ENCODE measurements around the gene GPAM.
A peak's percentile ranks its signal among the peaks of the same experiment; 100 is the strongest.

GPAM gene

GRCh38 chr10:112182784-112183328, 709 bp downstream of the GPAM start:
- peak overlapping the region; percentile 95 for H3K4me3 Mint-ChIP-seq
- DNase-seq: no peak
- peak overlapping the region; percentile 91 for H3K27ac Mint-ChIP-seq
- peaks cover 44% of the 10 kb centered on the region for H3K36me3 Mint-ChIP-seq (ENCODE audit: low read depth)
- peaks cover 6% of the 10 kb centered on the region for H3K9me3 Mint-ChIP-seq
- peaks cover 23% of the 10 kb centered on the region for H3K4me1 Mint-ChIP-seq (ENCODE audit: low read depth)
- peaks cover 8% of the 10 kb centered on the region for H3K27me3 Mint-ChIP-seq

GRCh38 chr10:112177247-112177646, 6.3 kb downstream of the GPAM start:
- DNase-seq: no peak
- Mint-ChIP-seq H3K4me1 (ENCODE audit: low read depth) (peaks cover 5% of the 10 kb centered on the region), H3K27me3 (no peaks in the 10 kb centered on the region), H3K36me3 (ENCODE audit: low read depth) (peaks cover 83% of the 10 kb centered on the region), H3K27ac (no peak overlapping the region), H3K4me3 (no peak overlapping the region), H3K9me3 (no peaks in the 10 kb centered on the region)

GRCh38 chr10:112176543-112176942, 7.0 kb downstream of the GPAM start:
- Mint-ChIP-seq H3K4me1 (ENCODE audit: low read depth) (peaks cover 1% of the 10 kb centered on the region), H3K4me3 (no peak overlapping the region), H3K36me3 (ENCODE audit: low read depth) (peaks cover 88% of the 10 kb centered on the region), H3K27ac (no peak overlapping the region), H3K9me3 (no peaks in the 10 kb centered on the region), H3K27me3 (no peaks in the 10 kb centered on the region)
- no peak for DNase-seq

- H3K36me3 Mint-ChIP-seq (ENCODE audit: low read depth): peaks cover 92% of the 10 kb centered on the region
- DNase-seq: no peak
- no peaks in the 10 kb centered on the region for H3K27me3 Mint-ChIP-seq
- H3K4me3 Mint-ChIP-seq: no peak overlapping the region
- H3K4me1 Mint-ChIP-seq (ENCODE audit: low read depth): no peaks in the 10 kb centered on the region
- no peak overlapping the region for H3K27ac Mint-ChIP-seq
- no peaks in the 10 kb centered on the region for H3K9me3 Mint-ChIP-seq
Observed at GRCh38 chr10:112175409-112175808, 8.2 kb downstream of the GPAM start.

GRCh38 chr10:112173206-112173605, 10.4 kb downstream of the GPAM start:
- Mint-ChIP-seq H3K36me3 (ENCODE audit: low read depth) (peaks cover 91% of the 10 kb centered on the region), H3K4me3 (no peak overlapping the region), H3K4me1 (ENCODE audit: low read depth) (no peaks in the 10 kb centered on the region), H3K27ac (no peak overlapping the region), H3K9me3 (no peaks in the 10 kb centered on the region), H3K27me3 (no peaks in the 10 kb centered on the region)
- no peak for DNase-seq

GRCh38 chr10:112168733-112169132, 14.8 kb downstream of the GPAM start:
- Mint-ChIP-seq H3K36me3 (ENCODE audit: low read depth) (peaks cover 88% of the 10 kb centered on the region), H3K4me3 (no peak overlapping the region), H3K27ac (no peak overlapping the region), H3K9me3 (no peaks in the 10 kb centered on the region), H3K4me1 (ENCODE audit: low read depth) (no peaks in the 10 kb centered on the region), H3K27me3 (no peaks in the 10 kb centered on the region)
- no peak for DNase-seq

GRCh38 chr10:112166800-112167199, 16.8 kb downstream of the GPAM start:
- no peaks in the 10 kb centered on the region for H3K4me1 Mint-ChIP-seq (ENCODE audit: low read depth)
- no peak overlapping the region for H3K27ac Mint-ChIP-seq
- no peak for DNase-seq
- H3K36me3 Mint-ChIP-seq (ENCODE audit: low read depth): peaks cover 86% of the 10 kb centered on the region
- no peaks in the 10 kb centered on the region for H3K27me3 Mint-ChIP-seq
- H3K4me3 Mint-ChIP-seq: no peak overlapping the region
- no peaks in the 10 kb centered on the region for H3K9me3 Mint-ChIP-seq

- Mint-ChIP-seq H3K27ac (no peak overlapping the region), H3K4me1 (ENCODE audit: low read depth) (no peaks in the 10 kb centered on the region), H3K36me3 (ENCODE audit: low read depth) (peaks cover 84% of the 10 kb centered on the region), H3K9me3 (no peaks in the 10 kb centered on the region), H3K27me3 (no peaks in the 10 kb centered on the region), H3K4me3 (no peak overlapping the region)
- DNase-seq: no peak
Observed at GRCh38 chr10:112161757-112162518, 21.6 kb downstream of the GPAM start.

GRCh38 chr10:112160834-112161233, 22.7 kb downstream of the GPAM start:
- no peak overlapping the region for H3K4me3 Mint-ChIP-seq
- H3K9me3 Mint-ChIP-seq: no peaks in the 10 kb centered on the region
- no peaks in the 10 kb centered on the region for H3K4me1 Mint-ChIP-seq (ENCODE audit: low read depth)
- no peaks in the 10 kb centered on the region for H3K27me3 Mint-ChIP-seq
- H3K27ac Mint-ChIP-seq: no peak overlapping the region
- DNase-seq: no peak
- peaks cover 84% of the 10 kb centered on the region for H3K36me3 Mint-ChIP-seq (ENCODE audit: low read depth)

- H3K4me3 Mint-ChIP-seq: no peak overlapping the region
- H3K9me3 Mint-ChIP-seq: no peaks in the 10 kb centered on the region
- H3K4me1 Mint-ChIP-seq (ENCODE audit: low read depth): no peaks in the 10 kb centered on the region
- no peaks in the 10 kb centered on the region for H3K27me3 Mint-ChIP-seq
- H3K27ac Mint-ChIP-seq: no peak overlapping the region
- DNase-seq: no peak
- H3K36me3 Mint-ChIP-seq (ENCODE audit: low read depth): peaks cover 89% of the 10 kb centered on the region
Observed at GRCh38 chr10:112159469-112159868, 24.1 kb downstream of the GPAM start.

- H3K27ac Mint-ChIP-seq: no peak overlapping the region
- H3K4me3 Mint-ChIP-seq: no peak overlapping the region
- no peaks in the 10 kb centered on the region for H3K4me1 Mint-ChIP-seq (ENCODE audit: low read depth)
- no peak for DNase-seq
- no peaks in the 10 kb centered on the region for H3K27me3 Mint-ChIP-seq
- H3K9me3 Mint-ChIP-seq: no peaks in the 10 kb centered on the region
- peaks cover 51% of the 10 kb centered on the region for H3K36me3 Mint-ChIP-seq (ENCODE audit: low read depth)
Observed at GRCh38 chr10:112151524-112152039, 32.0 kb downstream of the GPAM start.

GRCh38 chr10:112148331-112148730, 35.2 kb downstream of the GPAM start:
- no peaks in the 10 kb centered on the region for H3K27me3 Mint-ChIP-seq
- DNase-seq: no peak
- H3K4me3 Mint-ChIP-seq: no peak overlapping the region
- H3K9me3 Mint-ChIP-seq: no peaks in the 10 kb centered on the region
- no peak overlapping the region for H3K27ac Mint-ChIP-seq
- no peaks in the 10 kb centered on the region for H3K4me1 Mint-ChIP-seq (ENCODE audit: low read depth)
- H3K36me3 Mint-ChIP-seq (ENCODE audit: low read depth): peaks cover 21% of the 10 kb centered on the region

GRCh38 chr10:112146799-112147198, 36.8 kb downstream of the GPAM start:
- H3K36me3 Mint-ChIP-seq (ENCODE audit: low read depth): peaks cover 11% of the 10 kb centered on the region
- no peaks in the 10 kb centered on the region for H3K4me1 Mint-ChIP-seq (ENCODE audit: low read depth)
- no peak overlapping the region for H3K4me3 Mint-ChIP-seq
- H3K27ac Mint-ChIP-seq: no peak overlapping the region
- no peak for DNase-seq
- H3K9me3 Mint-ChIP-seq: no peaks in the 10 kb centered on the region
- H3K27me3 Mint-ChIP-seq: no peaks in the 10 kb centered on the region

- Mint-ChIP-seq H3K27ac (no peak overlapping the region), H3K9me3 (no peaks in the 10 kb centered on the region), H3K4me3 (no peak overlapping the region), H3K4me1 (ENCODE audit: low read depth) (peaks cover under 1% of the 10 kb centered on the region), H3K27me3 (no peaks in the 10 kb centered on the region), H3K36me3 (ENCODE audit: low read depth) (peaks cover 5% of the 10 kb centered on the region)
- no peak for DNase-seq
Observed at GRCh38 chr10:112145263-112145662, 38.3 kb downstream of the GPAM start.

- DNase-seq: no peak
- Mint-ChIP-seq H3K4me3 (no peak overlapping the region), H3K4me1 (ENCODE audit: low read depth) (peaks cover 3% of the 10 kb centered on the region), H3K27me3 (no peaks in the 10 kb centered on the region), H3K36me3 (ENCODE audit: low read depth) (no peaks in the 10 kb centered on the region), H3K27ac (no peak overlapping the region), H3K9me3 (no peaks in the 10 kb centered on the region)
Observed at GRCh38 chr10:112143420-112143819, 40.1 kb downstream of the GPAM start.

Measured in activated T-cell treated with anti-CD3 and anti-CD28 coated beads, Interleukin-2, amount 50 U/mL, for 24 hours (primary cell).